Erythroblast (primary cell): ENCODE measurements around the gene MRPS16.

Experiments used
- GATA1 ChIP-seq: IDR thresholded peaks from 2 replicates; pipeline ENCODE4 v1.6.1; 2011; ENCODE audit warnings: low read depth, mild to moderate bottlenecking, control low read depth, low read length, moderate library complexity
- POLR2A ChIP-seq: IDR thresholded peaks from 2 replicates; pipeline ENCODE4 v1.6.1; 2011; ENCODE audit warnings: mild to moderate bottlenecking, low read length

DNA sequence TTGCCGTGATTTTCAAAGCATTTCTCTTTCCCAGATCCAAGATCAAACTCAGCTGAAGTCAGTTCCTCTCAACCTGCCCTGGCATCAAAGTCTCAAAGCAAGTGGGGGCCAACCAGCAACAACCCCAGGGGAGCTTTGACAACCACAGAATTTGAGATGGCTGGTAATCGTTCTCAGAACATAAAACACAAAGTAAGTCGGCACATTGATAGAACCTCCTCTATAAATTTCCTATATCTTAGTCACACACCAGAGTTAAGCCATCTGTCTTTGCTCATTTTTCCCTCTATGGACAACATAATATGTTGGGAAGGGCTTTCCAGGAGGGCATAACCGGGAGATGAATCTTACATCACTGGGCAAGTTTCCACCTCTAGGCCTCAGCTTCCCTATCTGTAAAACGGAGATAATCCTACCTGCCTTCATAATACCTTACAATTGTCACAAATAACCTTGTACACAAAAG, 4.2 kb downstream of the MRPS16 start:
- no peak for TF ChIP-seq POLR2A
- no peak for TF ChIP-seq GATA1
